Endothelial cell of umbilical vein (primary cell): ENCODE results near the gene MS4A14. TPM values are rescaled to one million over a fixed set of nuclear protein-coding genes. Genes with fewer than 3 reads are reported as not detected.
"Not testable (repeated sequence)": the region's sequence is repeated elsewhere in the genome, so short reads cannot be mapped to it uniquely, and the experiment has no call there.

Source experiments
- BruUV-seq: library from RNA; stranded (reverse); fragments of 400-500 nt; replicated peaks from 2 replicates; lab custom pipeline; 2021; lab: Mats Ljungman, UMichigan
- CTCF ChIA-PET: fragments of 300-600, 350-600 bp; sonication (Branson Sonifier 250); formaldehyde crosslinking; loops from one replicate; lab custom pipeline; 2021; ENCODE audit warnings: antibody characterized with exemption, inconsistent platforms; lab: Charles Lee
- POLR2A ChIA-PET: fragments of 300-600, 350-600 bp; sonication (Branson Sonifier 250); formaldehyde crosslinking; loops from one replicate; lab custom pipeline; 2021; ENCODE audit warnings: antibody characterized with exemption, inconsistent platforms; lab: Charles Lee
- DNase-seq: peaks from one replicate; pipeline ENCODE4 v3.0.0-alpha.2; 2011; ENCODE audit warnings: low read depth, low spot score
- FAIRE-seq: peaks from 2 replicates; lab custom pipeline; 2011; peaks lifted over from hg19 to GRCh38; lab: Jason Lieb, UNC
- H2AFZ ChIP-seq: 2 replicates; pipeline ENCODE4 v1.6.0; 2012; ENCODE audit warnings: low read depth, low read length, control low read depth, inconsistent platforms
- H3K27ac ChIP-seq: 2 replicates; pipeline ENCODE4 v1.5.1; 2011; ENCODE audit warnings: low read depth, mild to moderate bottlenecking, control low read depth, low read length, moderate library complexity; ENCODE audit not compliant: insufficient read depth
- H3K27me3 ChIP-seq, 2 experiments: 2 replicates each; pipeline versions ENCODE4 v1.6.0 to v1.6.1; 2011; ENCODE audit warnings: low read length in 2 of 2, mixed read lengths in 1 of 2; ENCODE audit not compliant: control insufficient read depth in 2 of 2, insufficient read depth in 2 of 2
- H3K36me3 ChIP-seq, 2 experiments: 2 replicates in 1 of 2; 3 replicates in 1 of 2; pipeline ENCODE4 v1.5.1; 2011; ENCODE audit warnings: low read length in 2 of 2, mild to moderate bottlenecking in 1 of 2, moderate library complexity in 1 of 2; ENCODE audit not compliant: control insufficient read depth in 2 of 2, insufficient read depth in 2 of 2; ENCODE audit errors: extremely low read depth in 1 of 2
- H3K4me1 ChIP-seq: 3 replicates; pipeline ENCODE4 v1.5.1; 2011; ENCODE audit warnings: mild to moderate bottlenecking, low read length; ENCODE audit not compliant: control insufficient read depth, insufficient read depth; ENCODE audit errors: extremely low read depth
- H3K4me2 ChIP-seq: 2 replicates; pipeline ENCODE4 v1.6.1; 2011; ENCODE audit warnings: low read length, control low read depth, mixed read lengths; ENCODE audit not compliant: insufficient read depth
- H3K4me3 ChIP-seq, 3 experiments: fragments of 200-600 bp in 1 of 3; sonication (generic), shearing (Covaris generic) in 1 of 3; replicated peaks in 1 of 3; 2 replicates each; pipeline ENCODE4 v1.5.1; 2011 to 2016; ENCODE audit warnings: control low read depth in 3 of 3, low read length in 3 of 3, mild to moderate bottlenecking in 2 of 3, inconsistent platforms in 1 of 3, low read depth in 1 of 3, moderate library complexity in 1 of 3; ENCODE audit not compliant: insufficient read depth in 1 of 3
- H3K79me2 ChIP-seq: 2 replicates; pipeline ENCODE4 v1.6.0; 2012; ENCODE audit warnings: low read length, inconsistent platforms; ENCODE audit not compliant: control insufficient read depth, insufficient read depth
- H3K9ac ChIP-seq: replicated peaks from 2 replicates; pipeline ENCODE3; 2011; ENCODE audit warnings: low read length, control low read depth; ENCODE audit not compliant: insufficient read depth; ENCODE audit errors: extremely low read depth
- H3K9me1 ChIP-seq: replicated peaks from 3 replicates; pipeline ENCODE4 v1.6.0; 2011; ENCODE audit warnings: mild to moderate bottlenecking, low read length; ENCODE audit not compliant: control insufficient read depth, insufficient read depth; ENCODE audit errors: extremely low read depth
- H3K9me3 ChIP-seq: replicated peaks from 2 replicates; pipeline ENCODE4 v1.5.1; 2012; ENCODE audit warnings: low read length, inconsistent platforms; ENCODE audit not compliant: control insufficient read depth, insufficient read depth
- H4K20me1 ChIP-seq: replicated peaks from 2 replicates; pipeline ENCODE3; 2011; ENCODE audit warnings: mild to moderate bottlenecking, low read length; ENCODE audit not compliant: control insufficient read depth, insufficient read depth; ENCODE audit errors: extremely low read depth
- CTCF ChIP-seq, 2 donors: IDR thresholded peaks; 1 replicate in 1 of 2; 2 replicates in 1 of 2; pipeline ENCODE4 v1.5.1; 2011; ENCODE audit warnings: low read length in 2 of 2, mild to moderate bottlenecking in 2 of 2, moderate library complexity in 2 of 2, control low read depth in 1 of 2, inconsistent platforms in 1 of 2, low read depth in 1 of 2; ENCODE audit not compliant: insufficient read depth in 1 of 2; ENCODE audit errors: extremely low read depth in 1 of 2
- EZH2 ChIP-seq: IDR thresholded peaks from 2 replicates; pipeline ENCODE4 v1.6.1; 2012; ENCODE audit warnings: borderline replicate concordance, low read depth, mild to moderate bottlenecking, moderate library complexity, low read length, inconsistent platforms; ENCODE audit not compliant: severe bottlenecking
- JUN ChIP-seq: IDR thresholded peaks from 2 replicates; pipeline ENCODE4 v1.6.1; 2011; ENCODE audit warnings: borderline replicate concordance, low read depth; ENCODE audit not compliant: insufficient read length, insufficient read depth
- MAX ChIP-seq: IDR thresholded peaks from 2 replicates; pipeline ENCODE4 v1.6.1; 2011; ENCODE audit not compliant: insufficient read depth, insufficient read length
- MYC ChIP-seq: IDR thresholded peaks from one replicate; pipeline ENCODE4 v1.6.1; 2011; ENCODE audit warnings: mild to moderate bottlenecking, low read depth, low read length
- POLR2A ChIP-seq: IDR thresholded peaks from 2 replicates; pipeline ENCODE4 v1.6.1; 2012; ENCODE audit warnings: low read depth, mild to moderate bottlenecking, control low read depth, low read length
- POLR2AphosphoS5 ChIP-seq: IDR thresholded peaks from 2 replicates; pipeline ENCODE4 v1.6.1; 2012; ENCODE audit warnings: low read depth, mild to moderate bottlenecking, control low read depth, low read length, moderate library complexity; ENCODE audit not compliant: insufficient read depth
- dilution Hi-C: fragments of 300-500 bp; cut with MboI; formaldehyde crosslinking; loops from one replicate; pipeline ENCODE4 v1.15.0; 2019; ENCODE audit warnings: low sequenced_read_pairs; ENCODE audit not compliant: extremely low pct_ligation_motif_present
- intact Hi-C: fragments of 100-400 bp; cut with micrococcal nuclease; formaldehyde crosslinking; loops from one replicate; pipeline ENCODE4 v1.10.0; 2022
- polyA plus RNA-seq, 4 experiments: library from polyadenylated mRNA; depleted of rRNA in 3 of 4; stranded (reverse) in 3 of 4; unstranded in 1 of 4; fragments of >200 nt; gene quantifications; 2 replicates each; pipeline versions ENCODE4 v1.2.1 to v1.2.3, GENCODE V29; 2011 to 2012; ENCODE audit warnings: missing spikeins in 1 of 4
- total RNA-seq: library from RNA; stranded (reverse); gene quantifications from 2 replicates; pipeline ENCODE4 v1.2.3, GENCODE V29; 2021

MS4A14 gene
- total and polyA plus RNA-seq, 2 donors (not counting 3 experiments of a cell fraction or from before 2014, with no cell fraction given), result not detected

- no peak for FAIRE-seq
- Histone ChIP-seq H3K36me3 (no peaks in the 10 kb centered on the region), H3K9me1 (no peaks in the 10 kb centered on the region), H3K27ac (no peak overlapping the region), H3K4me1 (no peaks in the 10 kb centered on the region), H3K27me3 (no peaks in the 10 kb centered on the region), H3K79me2 (no peaks in the 10 kb centered on the region), H3K4me3 (no peak overlapping the region), H2AFZ (no peak overlapping the region), H3K4me2 (no peak overlapping the region), H4K20me1 (no peaks in the 10 kb centered on the region), H3K9me3 (no peaks in the 10 kb centered on the region), H3K9ac (no peak overlapping the region)
- ChIA-PET POLR2A (no interaction called here), CTCF (interaction anchor here (2.1 kb wide), 1 partner anchor 84 kb away, joined by 5 read pairs; no protein-coding TSS in a partner anchor)
- intact Hi-C loops, result no loop called here
- BruUV-seq, result no TSS peak
- no peak for DNase-seq
- TF ChIP-seq POLR2AphosphoS5, result no peak
- TF ChIP-seq EZH2, result no peak
- TF ChIP-seq CTCF (IDR thresholded peaks at IDR 0.05; ENCODE audit: extremely low read depth in 1 of 2, insufficient read depth in 1 of 2, low read depth in 1 of 2, low read length in 2 of 2), result no peak
- no peak for TF ChIP-seq MYC
- TF ChIP-seq JUN, result no peak
- TF ChIP-seq MAX, result no peak
- no peak for TF ChIP-seq POLR2A
- dilution Hi-C loops, result no loop called here
Observed at GRCh38 chr11:60447846-60448245, 51.6 kb downstream of the MS4A14 start.

DNA sequence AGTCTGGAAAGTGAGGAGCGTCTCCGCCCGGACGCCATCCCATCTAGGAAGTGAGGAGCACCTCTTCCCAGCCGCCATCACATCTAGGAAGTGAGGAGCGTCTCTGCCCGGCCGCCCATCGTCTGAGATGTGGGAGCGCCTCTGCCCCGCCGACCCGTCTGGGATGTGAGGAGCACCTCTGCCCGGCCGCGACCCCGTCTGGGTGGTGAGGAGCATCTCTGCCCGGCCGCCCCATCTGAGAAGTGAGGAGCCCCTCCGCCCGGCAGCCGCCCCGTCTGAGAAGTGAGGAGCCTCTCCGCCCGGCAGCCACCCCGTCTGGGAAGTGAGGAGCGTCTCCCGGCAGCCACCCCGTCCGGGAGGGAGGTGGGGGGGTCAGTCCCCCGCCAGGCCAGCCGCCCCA, 54.9 kb downstream of the MS4A14 start:
- FAIRE-seq, dilution Hi-C loops, POLR2A ChIA-PET, H3K36me3 ChIP-seq, H3K4me1 ChIP-seq, BruUV-seq, intact Hi-C loops, H3K4me3 ChIP-seq, CTCF ChIA-PET, H3K9ac ChIP-seq, H4K20me1 ChIP-seq, H3K79me2 ChIP-seq, DNase-seq, H3K27me3 ChIP-seq, H2AFZ ChIP-seq, H3K9me3 ChIP-seq, H3K9me1 ChIP-seq, H3K4me2 ChIP-seq, H3K27ac ChIP-seq: not testable (repeated sequence)
